Body of pancreas (tissue), 4 donors: ENCODE data around the gene ZAP70.

Experiments
- CTCF ChIP-seq, 7 experiments: fragments of 450-650 bp in 4 of 7; fragments of 200-600 bp in 3 of 7; sonication (generic) in 3 of 7; IDR thresholded peaks; one replicate each; pipeline ENCODE4 v1.5.1; 2016 to 2019; ENCODE audit warnings: antibody characterized with exemption in 7 of 7
- POLR2A ChIP-seq, 3 donors: fragments of 450-650 bp; IDR thresholded peaks; one replicate each; pipeline ENCODE4 v1.6.1; 2016; ENCODE audit warnings: antibody characterized with exemption in 3 of 3, mild to moderate bottlenecking in 2 of 3

- TF ChIP-seq CTCF (IDR thresholded peaks at IDR 0.05), result no peak
- TF ChIP-seq POLR2A (IDR thresholded peaks at IDR 0.05), result no peak
These were observed 42.9 kb upstream of the ZAP70 start for GRCh38 chr2:97670471-97670870.
